Neural progenitor cell (in vitro differentiated cells): ENCODE data around the gene SLC6A4. TPM values are rescaled to one million over a fixed set of nuclear protein-coding genes. Genes with fewer than 3 reads are reported as not detected.

Experiments used
- DNase-seq: peaks from one replicate; pipeline ENCODE4 v3.0.0-alpha.2; 2016; ENCODE audit warnings: low spot score
- H2AFZ ChIP-seq: fragments of 200-600 bp; sonication (generic); replicated peaks from 2 replicates; pipeline ENCODE4 v1.6.1; 2016; ENCODE audit warnings: antibody characterized with exemption
- H3F3A ChIP-seq: fragments of 200-600 bp; sonication (generic); 2 replicates; pipeline ENCODE4 v1.6.1; 2016; ENCODE audit warnings: antibody characterized with exemption, low read depth
- H3K27ac ChIP-seq: fragments of 200-600 bp; sonication (generic); 2 replicates; pipeline ENCODE4 v1.5.1; 2016; ENCODE audit warnings: mild to moderate bottlenecking
- H3K27me3 ChIP-seq: fragments of 200-600 bp; sonication (generic); 2 replicates; pipeline ENCODE4 v1.6.1; 2016; ENCODE audit warnings: mild to moderate bottlenecking, moderate library complexity
- H3K36me3 ChIP-seq: fragments of 200-600 bp; sonication (generic); 2 replicates; pipeline ENCODE4 v1.5.1; 2016
- H3K4me1 ChIP-seq: fragments of 200-600 bp; sonication (generic); 2 replicates; pipeline ENCODE4 v1.6.1; 2016; ENCODE audit warnings: mixed run types
- H3K4me2 ChIP-seq: fragments of 200-600 bp; sonication (generic); 2 replicates; pipeline ENCODE4 v1.6.1; 2016
- H3K4me3 ChIP-seq: fragments of 200-600 bp; sonication (generic); 2 replicates; pipeline ENCODE4 v1.5.1; 2016
- H3K79me2 ChIP-seq: fragments of 200-600 bp; sonication (generic); 2 replicates; pipeline ENCODE4 v1.6.1; 2016; ENCODE audit warnings: low read depth
- H3K9ac ChIP-seq: fragments of 200-600 bp; sonication (generic); 2 replicates; pipeline ENCODE4 v1.6.1; 2016
- H3K9me3 ChIP-seq: fragments of 200-600 bp; sonication (generic); 2 replicates; pipeline ENCODE4 v1.5.1; 2016; ENCODE audit warnings: low read depth
- H4K20me1 ChIP-seq: fragments of 200-600 bp; sonication (generic); 2 replicates; pipeline ENCODE4 v1.6.1; 2016; ENCODE audit warnings: low read depth
- H3K27ac Mint-ChIP-seq: 3 replicates; pipeline ENCODE4 v1.8.0; 2021; ENCODE audit warnings: mixed read lengths
- H3K27me3 Mint-ChIP-seq: 2 replicates; pipeline ENCODE4 v1.8.0; 2022; ENCODE audit warnings: low read depth, mild to moderate bottlenecking, inconsistent platforms, moderate library complexity, mixed read lengths; ENCODE audit not compliant: insufficient read depth
- H3K36me3 Mint-ChIP-seq: 3 replicates; pipeline ENCODE4 v1.8.0; 2021; ENCODE audit warnings: mixed read lengths
- H3K4me1 Mint-ChIP-seq: 3 replicates; pipeline ENCODE4 v1.8.0; 2021; ENCODE audit warnings: mixed read lengths
- H3K4me3 Mint-ChIP-seq: 3 replicates; pipeline ENCODE4 v1.8.0; 2021; ENCODE audit warnings: mild to moderate bottlenecking, moderate library complexity, mixed read lengths
- H3K9me3 Mint-ChIP-seq: 3 replicates; pipeline ENCODE4 v1.8.0; 2020; ENCODE audit warnings: mixed read lengths
- EZH2 ChIP-seq: fragments of 200-600 bp; sonication (generic); IDR thresholded peaks from 2 replicates; pipeline ENCODE4 v1.6.1; 2017; ENCODE audit warnings: antibody characterized with exemption, mild to moderate bottlenecking, moderate library complexity
- EZH2phosphoT487 ChIP-seq: fragments of 200-600 bp; sonication (generic); IDR thresholded peaks from 2 replicates; pipeline ENCODE4 v1.6.1; 2017; ENCODE audit warnings: antibody characterized with exemption
- total RNA-seq: library from RNA; depleted of rRNA; stranded (reverse); fragments of >200 nt; gene quantifications from 2 replicates; pipeline ENCODE4 v1.2.3, GENCODE V29; 2015; ENCODE audit warnings: low replicate concordance
- TF ChIP-seq, protein P1 (sequence below): fragments of 200-600 bp; sonication (generic); IDR thresholded peaks from 2 replicates; pipeline ENCODE4 v1.5.1; 2017; ENCODE audit warnings: antibody characterized with exemption, mild to moderate bottlenecking

SLC6A4 gene
- total RNA-seq, 1 donor from 2014 or later = not detected

DNA sequence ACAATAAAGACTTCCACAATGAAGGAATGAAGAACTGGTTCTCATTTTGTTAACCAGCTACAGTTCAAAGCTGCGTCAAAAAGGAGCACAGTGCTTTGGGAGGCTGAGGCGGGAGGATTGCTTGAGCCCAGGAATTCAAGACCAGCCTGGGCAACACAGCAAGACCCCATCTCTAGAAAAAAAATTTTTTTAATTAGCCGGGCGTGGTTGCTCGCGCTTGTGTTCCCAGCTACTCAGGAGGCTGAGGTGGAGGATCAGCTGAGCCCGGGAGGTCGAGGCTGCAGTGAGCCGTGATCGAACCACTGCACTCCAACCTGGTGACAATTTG is 764 bp upstream of the SLC6A4 start:
- H3K79me2 ChIP-seq = no peaks in the 10 kb centered on the region
- H3K4me3 ChIP-seq = peak overlapping the region; percentile 57
- H3K27me3 ChIP-seq = peaks cover 91% of the 10 kb centered on the region
- H3K9ac ChIP-seq = no peak overlapping the region
- H3K27ac ChIP-seq = no peak overlapping the region
- H2AFZ ChIP-seq = peak overlapping the region; percentile 99
- Mint-ChIP-seq H3K9me3 (peaks cover 16% of the 10 kb centered on the region), H3K36me3 (peaks cover 5% of the 10 kb centered on the region), H3K4me1 (peaks cover 33% of the 10 kb centered on the region), H3K27ac (no peak overlapping the region), H3K27me3 (peaks cover 70% of the 10 kb centered on the region), H3K4me3 (peak overlapping the region; percentile 86)
- H3K4me1 ChIP-seq = peaks cover 29% of the 10 kb centered on the region
- H3K4me2 ChIP-seq = peak overlapping the region; percentile 93
- H4K20me1 ChIP-seq = peaks cover 18% of the 10 kb centered on the region
- no peak for TF ChIP-seq EZH2phosphoT487
- TF ChIP-seq, protein P1, sequence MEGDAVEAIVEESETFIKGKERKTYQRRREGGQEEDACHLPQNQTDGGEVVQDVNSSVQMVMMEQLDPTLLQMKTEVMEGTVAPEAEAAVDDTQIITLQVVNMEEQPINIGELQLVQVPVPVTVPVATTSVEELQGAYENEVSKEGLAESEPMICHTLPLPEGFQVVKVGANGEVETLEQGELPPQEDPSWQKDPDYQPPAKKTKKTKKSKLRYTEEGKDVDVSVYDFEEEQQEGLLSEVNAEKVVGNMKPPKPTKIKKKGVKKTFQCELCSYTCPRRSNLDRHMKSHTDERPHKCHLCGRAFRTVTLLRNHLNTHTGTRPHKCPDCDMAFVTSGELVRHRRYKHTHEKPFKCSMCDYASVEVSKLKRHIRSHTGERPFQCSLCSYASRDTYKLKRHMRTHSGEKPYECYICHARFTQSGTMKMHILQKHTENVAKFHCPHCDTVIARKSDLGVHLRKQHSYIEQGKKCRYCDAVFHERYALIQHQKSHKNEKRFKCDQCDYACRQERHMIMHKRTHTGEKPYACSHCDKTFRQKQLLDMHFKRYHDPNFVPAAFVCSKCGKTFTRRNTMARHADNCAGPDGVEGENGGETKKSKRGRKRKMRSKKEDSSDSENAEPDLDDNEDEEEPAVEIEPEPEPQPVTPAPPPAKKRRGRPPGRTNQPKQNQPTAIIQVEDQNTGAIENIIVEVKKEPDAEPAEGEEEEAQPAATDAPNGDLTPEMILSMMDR = no peak
- TF ChIP-seq EZH2 = no peak
- no peaks in the 10 kb centered on the region for H3K36me3 ChIP-seq
- H3F3A ChIP-seq = peaks cover 22% of the 10 kb centered on the region
- DNase-seq = no peak
- H3K9me3 ChIP-seq = no peaks in the 10 kb centered on the region

DNA sequence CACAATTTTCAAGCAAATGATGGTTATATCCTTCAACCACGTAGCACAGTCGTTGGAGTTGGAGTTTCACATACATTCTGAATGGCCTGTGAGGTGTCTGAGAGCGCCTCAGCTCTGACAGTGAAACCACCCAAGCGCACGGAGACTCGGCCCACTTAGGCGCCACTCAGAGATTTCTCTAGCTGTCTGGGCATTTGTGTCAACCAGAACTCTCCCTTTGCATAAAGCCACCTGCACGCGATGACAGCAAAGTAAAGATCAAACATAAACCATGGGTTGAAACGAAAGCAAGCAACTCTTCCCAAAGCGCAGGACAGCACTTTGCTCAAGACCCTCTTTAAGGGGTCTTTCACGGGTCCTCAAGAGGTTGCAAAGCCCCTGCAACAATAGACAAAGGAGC is 533 bp downstream of the SLC6A4 start:
- Histone ChIP-seq H3K4me2 (peak overlapping the region; percentile 93), H3K9ac (no peak overlapping the region), H3K79me2 (no peaks in the 10 kb centered on the region), H4K20me1 (peaks cover 18% of the 10 kb centered on the region), H3K36me3 (no peaks in the 10 kb centered on the region), H3F3A (peaks cover 22% of the 10 kb centered on the region), H3K9me3 (no peaks in the 10 kb centered on the region), H3K27me3 (peaks cover 100% of the 10 kb centered on the region), H3K4me1 (peaks cover 29% of the 10 kb centered on the region), H3K27ac (no peak overlapping the region), H2AFZ (peak overlapping the region; percentile 99), H3K4me3 (peak overlapping the region; percentile 57)
- Mint-ChIP-seq H3K27me3 (peaks cover 64% of the 10 kb centered on the region), H3K4me3 (peak overlapping the region; percentile 82), H3K9me3 (peaks cover 9% of the 10 kb centered on the region), H3K4me1 (peaks cover 33% of the 10 kb centered on the region), H3K27ac (no peak overlapping the region), H3K36me3 (peaks cover 3% of the 10 kb centered on the region)
- DNase-seq = peak; percentile 44
- no peak for TF ChIP-seq EZH2
- TF ChIP-seq EZH2phosphoT487 = no peak
- TF ChIP-seq, protein P1 = no peak

DNA sequence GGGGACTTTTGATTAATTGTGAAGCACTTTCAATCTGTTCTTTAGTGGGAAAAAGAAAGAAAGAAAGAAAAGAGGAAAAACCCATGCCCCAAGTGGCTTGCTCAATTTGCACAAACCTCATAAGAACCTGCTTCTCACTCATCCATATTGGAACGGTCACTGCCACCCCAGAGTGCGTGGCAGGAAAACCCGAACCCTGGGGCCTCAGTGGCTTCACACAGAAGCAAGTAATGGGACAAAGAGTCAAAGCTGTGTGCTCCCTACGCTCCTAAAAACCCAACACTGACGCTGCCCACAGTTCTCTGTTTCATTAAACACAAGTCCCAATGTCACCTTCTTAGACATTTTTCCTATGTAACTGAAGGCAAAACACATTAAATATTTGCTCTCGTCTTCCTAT is 1.2 kb downstream of the SLC6A4 start:
- Histone ChIP-seq H3K27ac (no peak overlapping the region), H3K9me3 (no peaks in the 10 kb centered on the region), H3K79me2 (no peaks in the 10 kb centered on the region), H3K4me1 (peaks cover 29% of the 10 kb centered on the region), H3K27me3 (peaks cover 99% of the 10 kb centered on the region), H2AFZ (no peak overlapping the region), H4K20me1 (peaks cover 18% of the 10 kb centered on the region), H3K9ac (no peak overlapping the region), H3K4me2 (no peak overlapping the region), H3K36me3 (no peaks in the 10 kb centered on the region), H3K4me3 (no peak overlapping the region), H3F3A (peaks cover 22% of the 10 kb centered on the region)
- Mint-ChIP-seq H3K4me3 (no peak overlapping the region), H3K36me3 (no peaks in the 10 kb centered on the region), H3K27ac (no peak overlapping the region), H3K9me3 (peaks cover 5% of the 10 kb centered on the region), H3K27me3 (peaks cover 58% of the 10 kb centered on the region), H3K4me1 (peaks cover 29% of the 10 kb centered on the region)
- TF ChIP-seq EZH2 = no peak
- TF ChIP-seq EZH2phosphoT487 = no peak
- no peak for DNase-seq

- no peak overlapping the region for H3K4me3 Mint-ChIP-seq
- DNase-seq = no peak
Measured at GRCh38 chr17:30232824-30233427, 2.6 kb downstream of the SLC6A4 start.

More at GRCh38 chr17:30232824-30233427, 2.6 kb downstream of the SLC6A4 start:
- no peak overlapping the region for H3K9ac ChIP-seq
- H2AFZ ChIP-seq = no peak overlapping the region
- H3K27ac Mint-ChIP-seq = no peak overlapping the region
- TF ChIP-seq EZH2phosphoT487 = no peak
- TF ChIP-seq, protein P1 = no peak
- TF ChIP-seq EZH2 = no peak
- H3K27me3 ChIP-seq = peaks cover 92% of the 10 kb centered on the region
- peaks cover 20% of the 10 kb centered on the region for H3K4me1 ChIP-seq
- H3K9me3 ChIP-seq = no peaks in the 10 kb centered on the region
- peaks cover 5% of the 10 kb centered on the region for H3K9me3 Mint-ChIP-seq
- peaks cover 23% of the 10 kb centered on the region for H3K4me1 Mint-ChIP-seq
- no peaks in the 10 kb centered on the region for H3K36me3 Mint-ChIP-seq
- H3K27me3 Mint-ChIP-seq = peaks cover 47% of the 10 kb centered on the region
- H3K27ac ChIP-seq = no peak overlapping the region
- peaks cover 18% of the 10 kb centered on the region for H4K20me1 ChIP-seq
- no peak overlapping the region for H3K4me2 ChIP-seq
- no peak overlapping the region for H3K4me3 ChIP-seq
- H3K36me3 ChIP-seq = no peaks in the 10 kb centered on the region
- no peaks in the 10 kb centered on the region for H3K79me2 ChIP-seq
- peaks cover 22% of the 10 kb centered on the region for H3F3A ChIP-seq
